T47D (cell line): ENCODE data around the gene FKRP.

Experiments
- DNase-seq, 2 experiments: peaks; one replicate each; pipeline versions ENCODE4 v3.0.0 to v3.0.0-alpha.2; 2011 to 2012; ENCODE audit warnings: low read depth in 1 of 2, low spot score in 1 of 2
- JUND ChIP-seq: IDR thresholded peaks from 2 replicates; pipeline ENCODE4 v1.6.1; 2012; ENCODE audit warnings: low read depth
- in situ Hi-C: cut with HindIII; loops from 2 replicates; pipeline ENCODE4 v1.10.0; 2016; ENCODE audit warnings: low sequenced_read_pairs, low pct_unique_long_range_greater_than_20kb

FKRP gene

DNA sequence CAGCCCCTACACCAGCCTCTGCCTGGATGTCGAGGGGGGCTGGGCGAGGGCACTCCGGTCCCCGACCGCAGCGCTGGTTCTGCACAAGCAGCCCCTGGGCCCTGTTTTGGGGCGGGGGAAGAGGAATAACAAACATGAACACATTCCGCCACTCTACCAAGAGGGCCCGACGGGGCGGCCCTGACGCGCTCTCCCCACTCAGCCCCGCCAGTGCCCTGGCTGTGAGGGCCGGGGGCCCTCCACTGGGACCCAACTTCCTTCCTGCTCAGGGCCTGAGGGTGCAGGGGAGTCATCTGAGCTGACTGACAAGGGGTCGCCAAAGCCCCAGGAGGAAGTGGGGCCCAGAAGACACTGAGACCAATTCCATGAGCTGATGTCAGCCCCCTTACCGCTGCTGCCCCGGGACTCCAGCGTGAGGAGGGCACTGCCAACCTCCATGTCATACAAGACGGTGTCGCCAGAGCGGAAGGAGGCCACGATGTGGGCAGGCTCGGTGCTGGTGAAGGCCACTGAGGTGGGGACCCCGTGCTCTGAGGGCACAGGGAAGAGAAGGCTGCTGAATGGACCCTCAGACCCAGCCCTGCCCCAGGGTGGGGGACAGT, 23.3 kb upstream of the FKRP start:
- no peak for DNase-seq
- in situ Hi-C loops: no loop called here
- TF ChIP-seq JUND: no peak

GRCh38 chr19:46723023-46723461, 22.8 kb upstream of the FKRP start:
- in situ Hi-C loops: no loop called here
- DNase-seq: no peak
- TF ChIP-seq JUND: no peak

GRCh38 chr19:46723471-46723870, 22.4 kb upstream of the FKRP start:
- in situ Hi-C loops: no loop called here
- TF ChIP-seq JUND: no peak
- no peak for DNase-seq

GRCh38 chr19:46724468-46724867, 21.4 kb upstream of the FKRP start:
- TF ChIP-seq JUND: no peak
- in situ Hi-C loops: no loop called here

GRCh38 chr19:46725036-46725820, 20.6 kb upstream of the FKRP start:
- in situ Hi-C loops: no loop called here
- DNase-seq: no peak
- TF ChIP-seq JUND: no peak

More at GRCh38 chr19:46724468-46724867, 21.4 kb upstream of the FKRP start:
- no peak for DNase-seq

DNA sequence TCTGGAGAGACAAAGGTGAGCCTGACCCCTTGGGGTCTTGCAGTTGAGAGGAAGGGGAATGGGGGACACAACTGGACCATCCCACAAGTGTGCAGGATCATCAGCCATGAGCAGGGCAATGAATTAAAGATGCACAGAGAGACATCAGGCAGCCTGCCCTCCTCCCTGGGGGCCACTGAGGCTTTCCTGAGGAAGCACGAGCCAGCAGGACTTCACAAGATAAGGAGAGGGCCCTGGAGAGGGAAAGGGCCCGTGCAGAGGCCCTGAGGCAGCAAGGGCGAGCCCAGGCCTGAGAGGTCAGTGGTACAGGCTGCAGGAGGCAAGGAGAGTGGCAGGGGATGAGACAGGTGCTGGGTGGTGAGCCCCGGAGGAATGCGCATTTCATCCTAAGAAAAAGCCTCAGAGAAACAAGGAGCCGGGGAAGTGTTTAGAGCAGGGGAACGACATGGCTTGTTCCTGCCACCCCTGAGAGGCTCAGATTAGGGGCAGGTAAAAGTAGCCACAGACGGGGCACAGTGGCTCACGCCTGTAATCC, 19.9 kb upstream of the FKRP start:
- TF ChIP-seq JUND: no peak
- in situ Hi-C loops: no loop called here
- no peak for DNase-seq

DNA sequence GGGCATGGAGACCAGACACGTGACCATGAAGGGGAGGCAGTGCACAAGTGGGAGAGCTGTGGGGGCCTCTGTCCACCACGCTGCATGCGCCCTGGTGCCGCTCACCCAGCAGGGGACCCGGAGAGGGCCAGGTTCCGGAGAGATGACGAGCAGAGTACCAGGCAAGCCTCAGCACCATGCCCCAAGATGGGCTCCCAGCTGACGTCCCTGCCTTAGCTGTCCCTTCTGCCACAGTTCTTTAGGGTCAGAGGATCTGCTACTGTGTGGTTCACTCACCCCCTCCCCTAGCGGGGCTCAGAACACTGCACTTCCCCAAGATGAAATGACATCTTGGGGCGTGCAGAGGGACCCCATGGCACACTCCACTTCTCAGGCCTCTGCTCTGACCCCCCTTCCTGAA, 19.3 kb upstream of the FKRP start:
- no peak for DNase-seq
- in situ Hi-C loops: no loop called here
- no peak for TF ChIP-seq JUND

- DNase-seq: no peak
- in situ Hi-C loops: no loop called here
- no peak for TF ChIP-seq JUND
Measured at GRCh38 chr19:46726971-46727501, 18.8 kb upstream of the FKRP start.

- in situ Hi-C loops: no loop called here
- DNase-seq: no peak
- TF ChIP-seq JUND: no peak
Measured at GRCh38 chr19:46727757-46728156, 18.1 kb upstream of the FKRP start.

DNA sequence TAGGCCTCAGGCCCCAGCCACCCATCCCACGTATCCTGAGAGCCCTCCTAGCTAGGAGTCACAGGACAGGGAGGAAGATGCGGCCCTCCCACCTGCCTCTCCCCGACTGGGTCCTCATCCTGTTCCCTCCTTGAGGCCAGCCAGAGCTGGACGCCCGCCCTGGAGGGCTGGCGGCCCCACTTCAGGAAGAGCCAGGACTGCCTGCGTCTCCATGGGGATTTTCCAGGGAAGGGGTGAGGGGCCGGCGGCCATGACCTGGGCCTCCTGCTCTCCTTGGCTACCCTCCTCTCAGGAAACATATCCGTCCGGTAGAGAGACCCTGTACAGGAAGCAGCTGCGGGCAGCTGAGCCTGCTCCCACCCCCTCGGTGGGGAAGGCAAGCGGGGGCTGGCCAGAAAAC, 17.6 kb upstream of the FKRP start:
- no peak for TF ChIP-seq JUND
- no peak for DNase-seq
- in situ Hi-C loops: no loop called here

- in situ Hi-C loops: no loop called here
- no peak for TF ChIP-seq JUND
- DNase-seq: peak; percentile 59 to 65
Measured at GRCh38 chr19:46728693-46729339, 17.0 kb upstream of the FKRP start.

DNA sequence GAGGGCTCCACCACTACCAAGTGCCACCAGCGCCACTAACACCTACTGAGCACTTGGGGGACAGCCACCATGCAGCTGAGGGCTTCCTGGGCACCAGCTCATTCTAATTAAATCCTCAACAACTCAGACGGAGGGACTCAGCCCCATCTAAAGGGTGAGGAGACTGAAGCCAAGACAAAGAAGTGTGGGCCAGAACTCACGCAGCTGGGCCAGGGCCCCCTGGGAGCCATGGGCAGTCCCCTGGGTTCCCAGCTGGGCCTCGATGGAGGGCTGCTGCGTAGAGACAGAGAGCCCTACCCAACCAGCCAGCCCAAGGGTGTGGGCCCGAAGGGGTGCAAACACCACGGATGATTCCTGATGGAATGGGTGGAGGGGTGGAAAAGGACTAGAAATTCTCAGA, 16.2 kb upstream of the FKRP start:
- no peak for TF ChIP-seq JUND
- DNase-seq: no peak
- in situ Hi-C loops: no loop called here

GRCh38 chr19:46730187-46730586, 15.7 kb upstream of the FKRP start:
- in situ Hi-C loops: no loop called here
- no peak for DNase-seq
- no peak for TF ChIP-seq JUND
